ENCODE data around the gene SVOP.

GRCh38 chr12:109004017-109004416 is 16.9 kb downstream of the SVOP start:
- TF ChIP-seq CTCF (conservative IDR thresholded peaks at IDR 0.05 in 1 of 2, IDR thresholded peaks at IDR 0.05 in 1 of 2; ENCODE audit: low read depth in 1 of 2, low read length in 2 of 2) (no peak), EZH2 (IDR thresholded peaks at IDR 0.05; ENCODE audit: low read length, missing control alignments) (no peak)
